ENCODE results near the gene STPG3.

Gene STPG3

DNA sequence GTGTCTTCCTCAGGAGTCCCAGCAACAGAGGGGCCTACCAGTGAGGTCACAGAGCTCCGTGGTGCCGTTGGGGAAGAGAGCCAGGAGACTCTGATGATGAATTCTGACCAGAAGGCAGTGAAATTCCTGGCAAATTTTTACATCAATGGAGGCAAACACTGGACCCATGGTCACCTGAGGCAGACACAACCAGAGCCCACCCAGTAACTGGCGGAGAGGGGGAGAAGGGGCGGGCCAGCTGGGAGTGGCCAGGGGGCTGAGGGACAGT is at the start of gene STPG3:
TSS of gene STPG3 (plus strand) at position 93 of the 268 bp plus-strand sequence. CDS start at position 94, 1 bp downstream.
- no peak for DNase-seq

DNA sequence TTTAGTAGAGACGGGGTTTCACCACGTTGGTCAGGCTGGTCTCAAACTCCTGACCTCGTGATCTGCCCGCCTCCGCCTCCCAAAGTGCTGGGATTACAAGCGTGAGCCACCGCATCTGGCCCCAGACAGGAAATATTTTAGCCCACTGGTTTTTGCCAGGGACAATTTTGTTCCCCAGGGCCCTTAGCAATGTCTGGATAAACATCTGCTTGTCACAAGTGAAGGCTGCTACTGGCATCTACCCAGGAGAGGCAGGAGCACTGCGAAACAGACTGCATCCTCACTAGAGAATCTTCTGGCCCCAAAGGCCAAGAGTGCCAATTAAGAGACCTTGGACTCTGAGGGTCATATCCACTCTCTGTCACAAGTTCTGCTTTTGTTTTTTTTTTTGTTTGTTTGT is 48.1 kb upstream of the STPG3 start:
- no peak for DNase-seq

DNA sequence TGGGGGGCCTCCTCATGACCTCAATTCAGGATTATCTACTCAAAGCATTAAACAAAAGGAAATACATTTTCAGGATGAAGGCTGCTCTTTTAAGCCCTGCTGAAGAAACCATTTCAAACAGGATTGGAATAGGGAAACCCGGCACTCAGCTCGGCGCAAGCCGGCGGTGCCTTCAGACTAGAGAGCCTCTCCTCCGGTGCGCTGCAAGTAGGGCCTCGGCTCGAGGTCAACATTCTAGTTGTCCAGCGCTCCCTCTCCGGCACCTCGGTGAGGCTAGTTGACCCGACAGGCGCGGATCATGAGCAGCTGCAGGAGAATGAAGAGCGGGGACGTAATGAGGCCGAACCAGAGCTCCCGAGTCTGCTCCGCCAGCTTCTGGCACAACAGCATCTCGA is 46.4 kb upstream of the STPG3 start:
- no peak for DNase-seq

DNA sequence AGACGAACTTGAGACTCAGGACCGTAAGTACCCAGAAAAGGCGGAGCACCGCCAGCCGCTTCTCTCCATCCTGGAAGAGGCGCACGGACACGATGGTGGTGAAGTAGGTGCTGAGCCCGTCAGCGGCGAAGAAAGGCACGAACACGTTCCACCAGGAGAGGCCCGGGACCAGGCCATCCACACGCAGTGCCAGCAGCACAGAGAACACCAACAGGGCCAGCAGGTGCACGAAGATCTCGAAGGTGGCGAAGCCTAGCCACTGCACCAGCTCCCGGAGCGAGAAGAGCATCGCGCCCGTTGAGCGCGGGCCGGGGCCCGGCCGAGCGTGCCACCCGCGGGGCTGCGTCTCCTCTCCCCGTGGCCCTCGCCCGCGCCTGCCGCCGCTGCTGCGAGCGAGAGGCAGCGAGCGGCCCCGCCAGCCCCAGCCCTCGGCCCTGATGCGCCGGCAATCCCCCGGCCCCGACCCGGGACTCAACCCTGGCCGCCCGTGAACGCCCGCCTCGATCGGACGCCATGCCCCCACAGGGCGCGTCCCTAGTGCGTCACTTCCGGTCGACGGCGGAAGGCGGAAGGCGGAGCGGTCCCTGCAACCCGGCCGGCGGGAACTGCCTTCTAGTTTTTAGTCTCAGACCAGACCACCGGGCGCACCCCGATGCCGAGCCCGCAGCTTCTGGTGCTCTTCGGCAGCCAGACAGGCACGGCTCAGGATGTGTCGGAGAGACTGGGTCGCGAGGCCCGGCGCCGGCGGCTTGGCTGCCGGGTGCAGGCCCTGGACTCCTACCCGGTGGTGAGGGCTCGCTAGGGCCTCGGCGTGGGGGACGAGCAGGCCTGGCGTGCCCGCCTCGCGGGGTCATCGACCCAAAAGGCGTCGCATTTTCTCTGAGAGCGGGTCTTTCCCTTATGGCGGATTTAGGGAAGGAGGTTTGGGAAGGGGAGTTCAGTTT is 45.7 kb upstream of the STPG3 start, which contains the start of the genes NDOR1 and TMEM203:
TSS of gene NDOR1 (plus strand) at position 575 of the 944 bp plus-strand sequence. CDS start at position 653, 78 bp downstream.
TSS of gene TMEM203 (minus strand) at position 523 of the 944 bp plus-strand sequence. CDS start at position 289, 234 bp downstream.
- DNase-seq = peak; percentile 10

DNA sequence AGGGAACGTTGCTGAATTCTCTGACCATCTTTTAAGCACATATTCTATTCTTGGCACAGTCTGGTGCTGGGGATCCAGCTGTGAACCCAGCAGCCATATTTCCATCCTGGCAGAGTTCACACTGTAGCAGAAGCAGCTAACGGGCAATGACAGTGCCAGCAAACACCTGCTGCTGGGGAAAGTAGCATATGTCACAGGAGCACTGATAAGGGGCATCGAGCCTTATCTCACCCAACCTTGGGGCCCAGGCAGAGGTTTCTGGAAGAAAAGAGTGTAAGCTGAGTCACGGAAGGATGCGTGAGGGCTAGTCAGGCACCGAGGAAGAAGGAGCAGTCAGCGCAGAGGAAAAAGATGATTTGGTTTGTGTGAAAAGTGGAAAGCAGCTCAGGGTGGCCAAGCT is 44.5 kb upstream of the STPG3 start:
- no peak for DNase-seq

DNA sequence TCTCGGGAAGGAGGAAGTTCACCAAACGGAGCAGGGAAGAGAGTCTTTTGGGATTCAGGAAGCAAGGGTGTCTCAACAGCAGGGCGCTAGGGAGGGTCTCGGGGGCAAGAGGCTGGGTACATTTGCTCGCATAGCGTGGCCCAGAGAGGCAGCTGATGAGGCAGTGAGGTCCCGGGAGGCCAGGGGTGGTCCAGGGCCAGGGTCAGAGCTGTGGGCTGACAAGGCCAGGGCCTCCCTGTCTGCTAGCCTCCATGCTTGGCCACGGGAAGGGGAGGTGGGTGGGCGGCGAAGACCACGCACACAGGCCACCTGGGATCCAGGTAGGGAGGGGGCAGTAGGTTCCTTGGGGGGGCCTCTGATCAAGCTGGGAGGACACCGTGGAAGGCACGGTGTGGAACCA is 39.6 kb upstream of the STPG3 start:
- no peak for DNase-seq

DNA sequence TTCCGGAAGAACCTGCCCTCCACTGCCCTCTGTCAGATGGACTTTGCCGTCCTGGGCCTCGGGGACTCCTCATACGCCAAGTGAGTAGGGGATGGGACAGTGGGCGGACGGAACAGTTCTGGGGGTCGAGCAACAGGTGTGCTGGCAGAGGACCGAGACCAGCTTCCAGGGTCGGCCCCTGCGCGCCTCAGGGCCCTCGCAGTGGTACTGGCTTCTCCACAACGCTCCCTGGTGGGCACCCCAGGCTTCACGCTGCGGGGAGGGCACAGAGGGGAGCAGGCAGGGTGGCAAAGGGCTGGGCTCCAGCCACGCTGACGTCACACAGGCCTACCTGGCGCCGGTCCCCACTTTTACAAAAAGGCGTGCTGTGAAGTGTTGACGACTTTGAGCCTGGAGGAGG is 38.6 kb upstream of the STPG3 start:
- DNase-seq = no peak

DNA sequence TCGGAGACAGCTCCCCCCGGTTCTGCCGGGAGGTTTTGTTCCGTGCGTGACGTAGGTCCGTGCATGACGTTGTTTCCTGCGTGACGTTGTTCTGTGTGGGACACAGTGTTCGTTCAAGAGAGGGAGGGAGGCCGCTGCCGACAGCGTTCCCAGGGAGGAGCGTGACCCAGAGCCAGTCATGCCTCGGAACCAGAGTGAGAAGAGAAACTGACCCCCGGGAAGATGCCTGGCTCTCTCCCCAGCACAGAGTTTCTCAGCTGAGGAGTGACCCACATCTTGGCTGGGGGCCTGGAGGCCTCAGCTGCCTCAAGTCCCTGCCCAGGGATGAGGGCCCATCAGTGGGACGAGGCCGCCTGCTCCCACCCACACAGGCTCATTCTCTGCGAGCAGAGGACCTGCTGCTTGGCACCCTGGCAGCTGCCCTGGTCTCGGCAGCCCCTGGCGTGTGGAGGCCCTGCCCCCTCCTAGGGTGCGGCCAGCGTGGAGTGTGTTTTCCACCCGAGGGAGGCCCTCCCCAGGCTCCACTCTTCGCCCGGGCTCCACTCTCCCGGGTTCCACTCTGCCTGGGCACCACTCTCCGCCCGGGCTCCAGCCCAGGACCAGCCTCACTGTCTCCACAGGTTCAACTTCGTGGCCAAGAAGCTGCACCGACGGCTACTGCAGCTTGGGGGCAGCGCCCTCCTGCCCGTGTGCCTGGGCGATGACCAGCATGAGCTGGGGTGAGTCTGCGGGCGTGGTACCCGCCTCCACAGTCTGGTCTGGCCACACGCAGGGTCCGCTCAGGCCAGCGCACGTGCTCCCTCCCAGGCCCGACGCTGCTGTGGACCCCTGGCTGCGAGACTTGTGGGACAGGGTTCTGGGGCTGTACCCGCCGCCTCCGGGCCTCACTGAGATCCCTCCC is 37.7 kb upstream of the STPG3 start:
- no peak for DNase-seq

DNA sequence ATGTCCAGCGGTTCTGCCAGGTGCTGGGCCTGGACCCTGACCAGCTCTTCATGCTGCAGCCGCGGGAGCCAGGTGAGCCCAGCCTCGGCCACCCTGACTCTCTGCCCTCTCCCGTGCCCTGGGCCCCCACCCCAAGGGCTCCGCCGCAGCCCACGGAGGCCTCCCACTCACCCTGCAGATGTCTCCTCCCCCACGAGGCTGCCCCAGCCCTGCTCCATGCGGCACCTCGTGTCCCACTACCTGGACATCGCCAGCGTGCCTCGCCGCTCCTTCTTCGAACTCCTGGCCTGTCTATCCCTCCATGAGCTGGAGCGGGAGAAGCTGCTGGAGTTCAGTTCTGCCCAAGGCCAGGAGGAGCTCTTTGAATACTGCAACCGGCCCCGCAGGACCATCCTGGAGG is 36.5 kb upstream of the STPG3 start:
- no peak for DNase-seq

DNA sequence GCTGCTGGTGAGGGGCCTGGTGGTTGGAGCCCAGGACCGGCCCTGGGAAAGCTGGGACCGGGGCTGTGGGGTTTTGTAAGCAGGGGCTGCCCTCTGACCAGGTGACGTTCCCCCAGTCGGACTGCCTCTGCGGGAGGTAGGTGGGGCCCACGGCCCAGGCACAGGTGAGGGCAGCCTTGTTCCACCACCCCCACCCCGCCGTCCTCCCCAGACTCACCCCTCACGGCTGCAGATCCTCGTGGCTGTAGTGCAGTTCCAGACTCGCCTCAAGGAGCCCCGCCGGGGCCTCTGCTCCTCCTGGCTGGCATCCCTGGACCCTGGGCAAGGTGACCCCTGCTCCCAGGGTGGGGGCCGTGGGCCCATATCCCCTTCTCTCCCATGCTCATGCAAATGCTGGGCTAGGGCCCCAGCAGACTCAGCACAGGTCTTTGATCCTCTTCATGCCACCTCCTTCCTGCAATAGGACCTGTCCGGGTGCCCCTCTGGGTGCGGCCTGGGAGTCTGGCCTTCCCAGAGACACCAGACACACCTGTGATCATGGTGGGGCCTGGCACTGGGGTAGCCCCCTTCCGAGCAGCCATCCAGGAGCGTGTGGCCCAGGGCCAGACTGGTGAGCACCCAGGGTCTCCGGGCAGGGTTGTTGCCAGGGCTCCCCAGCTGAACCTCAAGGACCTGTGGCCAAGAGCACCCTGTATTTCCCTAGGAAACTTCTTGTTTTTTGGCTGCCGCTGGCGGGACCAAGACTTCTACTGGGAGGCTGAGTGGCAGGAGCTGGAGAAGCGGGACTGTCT is 35.7 kb upstream of the STPG3 start:
- DNase-seq = no peak

DNA sequence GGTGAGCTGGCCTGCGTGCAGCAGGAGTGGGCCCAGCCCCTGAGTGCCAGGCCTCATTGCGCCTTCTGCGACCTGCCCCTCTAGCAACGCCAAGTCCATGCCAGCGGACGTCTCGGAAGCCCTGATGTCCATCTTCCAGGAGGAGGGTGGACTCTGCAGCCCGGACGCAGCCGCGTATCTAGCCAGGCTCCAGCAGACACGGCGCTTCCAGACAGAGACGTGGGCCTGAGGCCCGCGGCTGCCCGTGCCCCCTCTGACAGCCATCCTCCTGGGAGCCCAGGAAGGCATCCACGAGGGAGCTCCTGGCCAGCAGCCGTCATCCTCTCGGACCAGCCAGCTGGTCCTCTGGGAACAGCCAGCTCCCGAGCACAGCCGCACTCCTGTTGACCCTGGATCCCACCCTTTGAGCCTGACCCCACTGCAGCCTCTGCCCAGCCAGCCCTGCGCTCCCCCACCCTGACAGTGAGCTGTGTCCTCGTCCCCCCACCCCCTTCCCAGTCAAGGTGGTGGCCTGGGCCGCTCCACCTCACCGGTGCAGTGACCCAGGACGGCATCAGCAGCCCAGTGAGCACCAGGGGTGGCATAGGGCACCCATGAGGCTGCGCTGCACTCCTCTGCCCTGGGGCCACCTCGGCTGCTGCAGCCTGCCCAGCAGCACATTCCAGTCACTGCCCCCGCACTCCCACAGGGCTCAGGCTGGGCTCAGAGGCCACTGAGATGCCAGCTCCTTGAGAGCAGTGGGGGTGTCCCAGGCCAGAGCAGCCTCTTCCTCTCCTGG is 34.7 kb upstream of the STPG3 start:
- no peak for DNase-seq

DNA sequence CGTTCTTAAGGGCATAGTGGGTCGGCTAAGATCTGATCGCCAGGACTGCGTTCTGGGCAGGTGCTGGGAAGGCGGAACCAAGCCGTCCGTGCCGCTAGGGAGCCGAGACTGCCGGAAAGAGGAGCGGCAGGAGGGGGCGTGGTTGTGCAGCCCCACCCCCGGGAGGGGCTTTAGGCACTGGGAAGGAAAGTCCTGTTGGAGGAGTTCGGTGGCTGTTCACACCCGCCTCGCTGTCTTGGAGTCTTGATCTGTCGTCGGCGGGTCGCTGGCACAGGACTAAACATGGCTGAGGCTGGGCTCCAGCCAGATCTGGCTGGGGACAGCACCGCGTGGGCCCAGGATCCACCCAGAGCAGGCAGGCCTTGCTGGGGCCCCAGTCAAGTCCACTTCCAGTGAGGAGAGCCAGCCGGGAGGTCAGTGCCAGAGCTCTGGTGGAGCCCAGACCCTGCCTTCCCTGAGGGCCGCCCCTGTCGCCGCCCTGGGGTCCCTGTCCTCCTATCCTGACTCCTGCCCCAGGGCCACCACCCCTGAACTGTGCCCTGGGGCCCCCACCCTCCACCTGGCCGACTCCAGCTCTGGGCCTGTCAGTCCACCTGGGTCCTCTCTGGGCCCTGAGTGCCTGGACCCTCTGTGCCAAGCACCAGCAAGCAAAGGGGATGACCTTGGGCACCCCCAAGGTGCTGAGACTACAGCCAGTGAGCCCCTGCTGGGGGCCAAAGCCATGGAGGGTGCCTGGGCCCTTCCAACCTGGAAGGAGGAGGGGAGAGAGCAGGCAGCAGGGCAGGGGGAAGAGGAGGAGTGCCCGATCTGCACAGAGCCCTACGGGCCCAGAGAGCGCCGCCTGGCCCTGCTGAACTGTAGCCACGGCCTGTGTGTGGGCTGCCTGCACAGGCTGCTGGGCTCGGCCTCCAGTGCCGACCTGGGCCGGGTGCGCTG is 33.5 kb upstream of the STPG3 start:
- DNase-seq = no peak

DNA sequence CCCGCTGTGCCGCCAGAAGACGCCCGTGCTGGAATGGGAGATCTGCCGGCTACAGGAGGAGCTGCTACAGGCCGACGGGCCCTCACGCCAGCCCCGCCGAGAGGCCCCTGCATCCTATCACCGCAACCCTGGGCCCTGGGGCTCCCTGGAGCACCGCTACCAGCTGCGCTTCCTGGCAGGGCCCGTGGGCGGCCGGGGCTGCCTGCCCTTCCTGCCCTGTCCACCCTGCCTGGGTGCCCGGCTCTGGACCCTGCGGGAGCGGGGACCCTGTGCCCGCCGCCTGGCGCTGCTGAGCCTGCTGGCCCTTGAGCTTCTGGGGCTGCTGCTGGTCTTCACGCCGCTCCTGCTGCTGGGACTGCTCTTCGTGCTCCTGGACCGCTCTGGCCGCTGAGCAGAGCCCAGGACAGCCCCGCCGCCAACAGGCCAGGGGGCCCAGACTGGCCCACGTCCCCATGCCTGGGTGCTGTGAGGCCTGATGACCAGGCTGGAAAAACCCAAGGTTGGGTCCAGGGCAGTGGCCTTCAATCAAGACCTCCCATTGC is 32.8 kb upstream of the STPG3 start:
- no peak for DNase-seq

DNA sequence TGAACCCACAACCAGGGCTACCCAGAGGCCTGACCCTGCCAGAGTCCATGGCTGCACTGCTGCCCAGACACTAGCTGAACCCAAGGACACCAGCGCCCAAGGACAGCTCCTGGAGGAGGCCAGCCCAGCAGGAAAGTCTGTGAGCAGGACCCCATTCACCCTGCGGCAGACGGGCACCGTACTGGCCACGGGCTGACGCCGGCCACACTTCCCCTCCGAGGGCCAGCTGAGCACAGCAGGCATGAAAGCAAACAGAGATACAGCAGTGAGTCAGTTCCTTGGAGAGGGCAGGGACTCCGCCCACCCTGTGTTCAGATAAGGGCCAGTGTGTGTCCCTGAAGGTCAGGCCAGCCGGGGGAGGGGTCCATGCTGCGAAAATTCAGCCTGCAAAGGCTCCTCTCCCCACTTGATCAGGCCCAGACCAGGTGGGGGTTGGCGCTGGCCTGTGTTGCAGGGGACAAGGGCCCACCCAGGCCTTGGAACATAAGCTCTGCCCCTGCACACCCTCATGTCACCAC is 32.3 kb upstream of the STPG3 start:
- no peak for DNase-seq

DNA sequence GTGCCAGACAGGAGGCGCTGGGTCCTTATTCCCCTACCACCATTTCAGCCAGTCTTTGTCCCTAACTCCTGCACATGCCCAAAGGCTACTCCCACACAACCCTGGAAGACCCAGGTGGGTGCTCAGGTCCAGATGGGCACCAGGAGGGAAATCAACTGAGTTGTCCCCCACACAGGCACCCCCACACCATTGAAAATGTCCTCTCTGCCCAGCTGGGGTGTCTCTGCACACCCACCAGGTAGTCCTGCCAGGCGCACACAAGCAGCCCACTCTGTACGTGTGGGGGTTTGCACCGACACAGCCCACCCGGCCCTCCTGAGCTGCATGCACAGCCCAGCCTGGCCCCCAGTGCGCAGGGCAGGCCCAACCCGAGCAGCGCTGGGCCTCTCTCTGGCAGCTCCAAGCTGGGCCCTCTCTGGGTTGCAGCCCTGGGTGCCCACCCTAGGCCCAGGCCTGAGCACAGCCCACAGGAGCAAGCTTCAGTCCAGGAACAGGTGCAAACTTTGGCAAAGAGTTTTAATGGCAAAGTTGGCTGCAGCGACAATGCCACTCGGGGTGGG is 31.2 kb upstream of the STPG3 start:
- no peak for DNase-seq

DNA sequence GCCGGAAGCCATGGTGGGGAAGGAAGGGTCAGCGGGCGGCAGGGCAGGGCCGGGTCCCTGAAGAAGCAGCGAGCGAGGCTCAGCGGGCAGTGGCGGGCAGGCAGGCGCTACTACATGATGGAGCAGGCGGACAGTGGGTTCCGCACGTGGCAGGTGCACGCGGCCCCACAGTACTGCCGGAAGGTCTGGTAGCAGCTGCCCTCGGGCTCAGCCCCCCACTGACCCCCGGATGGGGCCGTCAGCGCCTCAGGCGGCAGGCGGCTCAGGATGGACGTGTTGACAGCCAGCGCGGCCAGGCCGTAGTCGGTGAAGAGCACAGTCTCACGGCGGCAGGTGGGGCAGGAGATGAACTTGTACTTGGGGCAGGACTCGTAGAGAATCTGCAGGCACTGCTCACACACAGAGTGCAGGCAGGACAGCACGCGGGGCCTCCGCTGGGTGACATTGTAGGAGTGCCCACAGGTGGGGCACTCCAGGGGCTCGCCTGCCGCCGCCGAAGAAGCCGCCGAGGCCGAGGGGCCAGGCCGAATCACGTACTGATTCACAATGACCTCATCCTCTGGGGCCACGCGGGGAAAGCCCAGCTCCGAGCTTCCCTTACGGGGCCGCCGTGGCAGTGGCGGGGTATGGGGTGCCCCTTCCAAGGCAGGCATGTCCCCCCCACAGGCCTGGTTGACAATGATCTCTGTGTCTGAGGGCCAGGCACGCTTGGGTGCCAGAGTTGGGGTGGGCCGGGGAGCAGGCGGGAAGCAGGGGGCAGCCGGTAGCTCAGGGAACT is 30.6 kb upstream of the STPG3 start:
- DNase-seq = no peak

DNA sequence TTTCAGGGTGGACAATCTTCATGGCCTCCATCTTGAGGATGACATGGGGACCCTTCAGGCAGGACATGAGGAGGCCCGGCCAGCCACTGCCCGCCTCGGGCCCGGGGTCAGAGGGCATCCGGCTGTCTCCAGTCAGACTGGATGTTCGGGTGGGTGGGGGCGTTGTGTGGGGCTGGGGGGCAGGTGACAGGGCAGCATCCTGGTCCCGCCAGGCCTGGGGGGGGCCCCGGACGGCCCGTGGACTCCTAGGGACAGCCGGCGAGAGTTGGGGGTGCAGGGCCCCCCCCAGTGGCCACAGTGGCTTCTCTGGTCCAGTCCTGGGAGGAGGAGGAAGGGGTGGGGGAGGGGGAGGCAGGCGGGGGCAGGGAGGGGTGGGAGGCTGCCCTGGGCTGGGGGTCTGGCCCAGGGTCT is 30.0 kb upstream of the STPG3 start:
- no peak for DNase-seq

DNA sequence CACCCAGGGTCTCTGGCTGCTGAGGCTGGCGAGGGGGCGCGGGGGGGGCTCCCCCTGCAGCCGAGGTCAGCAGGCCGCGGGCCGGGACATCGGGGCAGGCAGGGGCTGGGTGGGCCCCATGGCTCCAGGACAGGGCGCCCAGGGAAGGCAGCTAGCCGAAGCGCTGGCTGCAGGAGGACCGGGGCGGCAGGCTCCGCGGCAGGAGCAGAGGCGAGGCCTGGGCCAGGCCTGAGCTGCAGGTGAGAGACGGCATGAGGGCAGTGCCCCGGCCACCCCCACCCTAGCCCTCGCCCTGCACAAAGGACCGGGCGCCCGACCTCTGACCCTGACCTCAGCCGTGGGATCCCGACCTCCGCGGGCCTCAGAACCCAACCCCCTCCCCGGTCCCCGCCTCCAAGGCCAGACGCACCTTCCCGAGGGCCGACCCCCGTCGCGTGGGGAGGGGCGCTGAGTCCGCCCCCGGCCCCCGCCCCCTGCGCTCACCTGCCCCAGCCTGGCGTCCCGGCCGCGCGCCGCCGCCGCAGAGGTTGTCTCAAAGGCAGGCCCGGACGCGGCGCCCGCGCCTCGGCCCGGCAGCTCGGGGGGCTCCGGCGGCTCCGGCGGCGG is 29.5 kb upstream of the STPG3 start:
- no peak for DNase-seq

Data from GF-D8 (cell line).